SK-N-SH (cell line): ENCODE measurements around the gene PLPPR2.

Experiments
- ELF1 ChIP-seq: IDR thresholded peaks from 2 replicates; pipeline ENCODE4 v1.4.0; 2012
- GABPA ChIP-seq: IDR thresholded peaks from 2 replicates; pipeline ENCODE4 v1.4.0; 2012; ENCODE audit warnings: low read depth, mild to moderate bottlenecking
- POLR2AphosphoS5 ChIP-seq: IDR thresholded peaks from 2 replicates; pipeline ENCODE4 v1.6.1; 2012; ENCODE audit warnings: low read depth, low read length
- REST ChIP-seq: IDR thresholded peaks from 2 replicates; pipeline ENCODE4 v1.6.1; 2012; ENCODE audit warnings: mild to moderate bottlenecking, low read depth, low read length, moderate library complexity
- SIN3A ChIP-seq: IDR thresholded peaks from 2 replicates; pipeline ENCODE4 v1.6.1; 2012; ENCODE audit warnings: low read depth, mild to moderate bottlenecking, low read length, moderate library complexity, borderline replicate concordance
- TAF1 ChIP-seq: IDR thresholded peaks from 2 replicates; pipeline ENCODE4 v1.6.1; 2012; ENCODE audit warnings: low read depth, mild to moderate bottlenecking, low read length, moderate library complexity, borderline replicate concordance
- YY1 ChIP-seq: IDR thresholded peaks from 2 replicates; pipeline ENCODE4 v1.4.0; 2012; ENCODE audit warnings: low read depth, mild to moderate bottlenecking
- TF ChIP-seq, protein P1 (sequence below): fragments of 200-600 bp; sonication (generic); IDR thresholded peaks from 2 replicates; pipeline ENCODE4 v1.6.1; 2017; ENCODE audit warnings: antibody characterized with exemption, mild to moderate bottlenecking, moderate library complexity

- TF ChIP-seq, protein P1, sequence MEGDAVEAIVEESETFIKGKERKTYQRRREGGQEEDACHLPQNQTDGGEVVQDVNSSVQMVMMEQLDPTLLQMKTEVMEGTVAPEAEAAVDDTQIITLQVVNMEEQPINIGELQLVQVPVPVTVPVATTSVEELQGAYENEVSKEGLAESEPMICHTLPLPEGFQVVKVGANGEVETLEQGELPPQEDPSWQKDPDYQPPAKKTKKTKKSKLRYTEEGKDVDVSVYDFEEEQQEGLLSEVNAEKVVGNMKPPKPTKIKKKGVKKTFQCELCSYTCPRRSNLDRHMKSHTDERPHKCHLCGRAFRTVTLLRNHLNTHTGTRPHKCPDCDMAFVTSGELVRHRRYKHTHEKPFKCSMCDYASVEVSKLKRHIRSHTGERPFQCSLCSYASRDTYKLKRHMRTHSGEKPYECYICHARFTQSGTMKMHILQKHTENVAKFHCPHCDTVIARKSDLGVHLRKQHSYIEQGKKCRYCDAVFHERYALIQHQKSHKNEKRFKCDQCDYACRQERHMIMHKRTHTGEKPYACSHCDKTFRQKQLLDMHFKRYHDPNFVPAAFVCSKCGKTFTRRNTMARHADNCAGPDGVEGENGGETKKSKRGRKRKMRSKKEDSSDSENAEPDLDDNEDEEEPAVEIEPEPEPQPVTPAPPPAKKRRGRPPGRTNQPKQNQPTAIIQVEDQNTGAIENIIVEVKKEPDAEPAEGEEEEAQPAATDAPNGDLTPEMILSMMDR: no peak
- no peak for TF ChIP-seq GABPA
- no peak for TF ChIP-seq REST
- no peak for TF ChIP-seq TAF1
- no peak for TF ChIP-seq YY1
- TF ChIP-seq POLR2AphosphoS5: no peak
- TF ChIP-seq ELF1: no peak
- no peak for TF ChIP-seq SIN3A
These were observed 23.7 kb upstream of the PLPPR2 start for GRCh38 chr19:11331502-11331901.
